ENCODE results near the gene PTPA.

The PTPA gene

GRCh38 chr9:129081388-129081904 is 29.8 kb upstream of the PTPA start:
- DNase-seq (ENCODE audit: low read depth in 1 of 2, low spot score in 1 of 2): no peak

DNA sequence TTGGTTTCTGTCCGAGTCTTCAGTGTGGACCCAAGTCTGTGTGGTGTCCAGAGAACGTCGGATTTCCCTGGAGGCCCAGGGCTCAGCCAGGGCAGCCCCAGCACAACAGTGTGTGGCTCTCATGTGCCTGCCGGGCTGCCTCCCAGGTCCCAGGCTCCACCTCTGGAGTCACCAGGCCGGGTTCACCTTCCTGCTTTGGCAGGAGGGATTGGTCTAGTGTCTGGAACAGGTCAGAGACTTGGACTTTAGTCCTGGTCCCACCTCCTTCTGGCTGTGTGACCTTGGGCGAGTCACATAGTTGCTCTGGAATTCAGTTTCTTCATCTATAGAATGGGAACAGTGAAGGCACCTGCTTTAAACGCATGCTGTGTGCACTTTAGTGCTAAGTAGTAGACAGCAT is 27.1 kb upstream of the PTPA start:
- DNase-seq (ENCODE audit: low read depth in 1 of 2, low spot score in 1 of 2): no peak

GRCh38 chr9:129089246-129089645 is 22.0 kb upstream of the PTPA start:
- no peak for DNase-seq (ENCODE audit: low read depth in 1 of 2, low spot score in 1 of 2)

GRCh38 chr9:129093602-129094386 is 17.4 kb upstream of the PTPA start:
- no peak for DNase-seq (ENCODE audit: low read depth in 1 of 2, low spot score in 1 of 2)

DNA sequence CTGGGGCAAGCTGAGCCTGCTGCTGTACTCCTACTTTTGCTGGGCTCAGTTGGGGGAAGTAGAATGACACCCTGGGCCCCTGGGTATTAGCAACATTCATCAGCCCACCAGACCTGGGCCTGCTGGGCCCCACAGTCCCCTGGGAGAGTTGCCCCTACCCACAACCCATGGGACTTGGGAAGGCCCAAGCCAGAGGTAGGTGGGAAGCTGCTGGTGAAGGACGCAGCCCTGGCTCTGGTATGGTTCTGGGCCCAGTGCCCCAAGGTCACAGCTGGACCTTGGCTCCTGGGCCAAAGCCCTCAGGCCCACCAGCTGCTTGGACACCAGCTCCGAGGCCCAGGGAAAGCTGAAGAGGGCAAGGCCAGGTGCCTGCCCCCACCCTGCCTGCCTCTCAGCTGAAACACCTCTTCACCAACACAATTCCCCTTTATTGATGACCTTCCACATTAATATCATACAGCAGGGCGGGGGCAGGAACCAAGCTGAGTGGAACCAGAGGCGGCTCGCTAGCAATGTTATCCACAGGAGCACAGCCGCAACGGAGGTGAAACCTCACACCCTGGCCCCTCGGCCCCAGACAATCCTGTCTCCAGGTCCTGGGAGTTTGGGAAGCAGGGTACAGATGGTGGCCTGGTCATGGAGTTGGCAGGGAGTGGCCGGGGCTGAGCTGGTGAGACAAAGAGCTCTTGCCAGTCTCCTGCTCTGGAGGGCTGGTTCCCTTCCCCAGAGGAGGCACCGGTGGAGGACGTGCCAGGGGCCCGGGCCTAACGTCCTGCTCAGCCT is 16.6 kb upstream of the PTPA start:
- no peak for DNase-seq (ENCODE audit: low read depth in 1 of 2, low spot score in 1 of 2)

GRCh38 chr9:129095170-129095667 is 16.0 kb upstream of the PTPA start:
- no peak for DNase-seq (ENCODE audit: low read depth in 1 of 2, low spot score in 1 of 2)

DNA sequence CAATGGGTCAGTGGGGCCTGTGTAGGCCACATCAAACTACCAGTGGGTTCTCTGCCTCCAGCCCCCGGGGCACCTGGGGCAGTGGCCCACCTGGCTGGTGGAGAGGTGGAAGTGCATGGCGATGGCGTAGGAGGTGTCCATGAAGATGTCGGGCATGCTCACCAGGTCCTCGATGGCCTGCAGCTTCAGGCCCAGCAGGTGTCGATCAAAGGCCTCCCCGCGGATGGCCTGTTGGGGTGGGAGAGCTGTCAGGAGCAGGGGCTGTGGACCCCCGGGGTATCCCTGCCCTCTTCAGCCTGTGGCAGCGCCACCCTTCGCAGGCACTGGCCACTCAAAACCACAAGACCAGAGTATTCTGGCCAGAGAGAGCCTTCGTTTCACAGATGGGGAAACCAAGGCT is 15.3 kb upstream of the PTPA start:
- DNase-seq (ENCODE audit: low read depth in 1 of 2, low spot score in 1 of 2): no peak

GRCh38 chr9:129097671-129098306 is 13.4 kb upstream of the PTPA start:
- DNase-seq (ENCODE audit: low read depth in 1 of 2, low spot score in 1 of 2): no peak

GRCh38 chr9:129098328-129098727 is 12.9 kb upstream of the PTPA start:
- no peak for DNase-seq (ENCODE audit: low read depth in 1 of 2, low spot score in 1 of 2)

DNA sequence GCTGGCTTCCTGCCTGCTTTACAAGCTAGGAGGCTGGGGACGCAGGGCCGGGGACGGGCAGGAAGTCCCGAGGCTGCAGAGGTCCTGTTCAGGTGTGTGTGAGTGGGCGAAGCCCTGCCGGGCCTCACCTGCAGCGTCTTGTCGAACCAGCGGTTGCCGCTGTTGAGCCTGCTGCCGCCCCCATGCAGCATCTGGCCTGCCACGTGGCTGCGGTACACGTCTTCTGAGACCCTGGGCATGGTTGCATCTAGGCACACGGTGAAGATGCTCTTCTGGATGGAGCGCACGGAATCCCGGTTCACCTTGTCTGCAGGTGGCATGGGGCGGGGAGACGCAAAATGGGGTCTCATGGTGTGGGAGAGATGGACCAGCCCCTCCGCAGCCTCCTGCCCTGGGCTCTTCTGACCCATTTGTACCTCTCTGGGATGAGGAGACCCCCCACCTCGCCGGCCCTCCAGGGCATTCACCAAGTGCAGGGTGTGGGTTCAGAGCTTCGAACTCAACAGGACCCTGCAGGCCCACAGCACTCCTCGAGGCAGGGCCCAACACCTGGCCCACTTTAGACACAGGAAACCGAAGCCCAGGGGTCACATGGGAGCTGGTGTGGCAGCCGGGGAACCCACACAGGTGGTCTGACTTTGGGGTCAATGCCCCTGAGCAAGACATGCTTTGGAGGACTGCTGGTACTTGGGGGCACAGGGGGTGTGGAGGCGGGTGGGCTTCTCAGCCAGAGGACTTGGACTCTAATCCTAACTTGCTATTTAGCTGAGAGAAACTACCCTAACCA is 10.6 kb upstream of the PTPA start:
- no peak for DNase-seq (ENCODE audit: low read depth in 1 of 2, low spot score in 1 of 2)

DNA sequence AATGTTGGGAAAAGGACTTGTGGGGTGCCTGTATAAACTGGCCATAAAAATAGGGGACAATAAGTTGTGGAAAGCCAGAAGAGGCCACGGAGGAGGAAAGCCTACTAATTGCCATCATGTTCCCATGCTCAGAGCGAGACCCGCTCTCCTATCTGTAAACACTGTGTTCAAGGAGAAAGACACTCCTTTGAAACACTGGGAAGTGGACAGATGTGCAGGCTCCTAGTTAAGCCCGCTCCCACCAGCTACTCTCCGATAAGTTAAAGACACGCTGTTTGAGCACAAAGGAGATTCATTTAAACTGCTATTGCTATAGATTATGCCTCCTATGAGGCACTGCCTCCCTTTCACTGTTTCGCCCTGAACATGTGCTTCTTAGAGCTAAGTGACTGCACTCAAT is 9.9 kb upstream of the PTPA start:
- DNase-seq (ENCODE audit: low read depth in 1 of 2, low spot score in 1 of 2): no peak

DNA sequence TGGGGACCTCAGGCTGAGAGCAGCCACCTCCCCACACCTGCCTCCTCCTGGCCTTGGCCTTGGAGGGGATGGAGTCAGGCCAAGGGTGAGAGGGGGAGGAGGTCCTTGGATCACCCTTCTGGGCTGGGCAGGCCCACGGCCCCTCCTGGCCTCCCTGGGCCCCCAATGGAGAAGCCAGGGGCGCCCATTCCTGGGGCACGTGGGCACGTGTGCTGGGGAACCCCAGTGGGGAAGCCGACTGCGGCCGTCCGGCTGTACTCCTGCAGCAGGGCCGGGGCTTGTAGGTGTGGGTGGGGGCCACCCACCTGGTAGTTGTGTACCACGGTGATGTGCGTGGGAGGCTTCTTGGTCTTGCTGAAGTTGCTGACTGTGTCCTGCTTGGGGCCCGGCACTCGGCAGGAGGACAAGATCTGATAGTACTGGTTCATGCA is 9.1 kb upstream of the PTPA start:
- no peak for DNase-seq (ENCODE audit: low read depth in 1 of 2, low spot score in 1 of 2)

DNA sequence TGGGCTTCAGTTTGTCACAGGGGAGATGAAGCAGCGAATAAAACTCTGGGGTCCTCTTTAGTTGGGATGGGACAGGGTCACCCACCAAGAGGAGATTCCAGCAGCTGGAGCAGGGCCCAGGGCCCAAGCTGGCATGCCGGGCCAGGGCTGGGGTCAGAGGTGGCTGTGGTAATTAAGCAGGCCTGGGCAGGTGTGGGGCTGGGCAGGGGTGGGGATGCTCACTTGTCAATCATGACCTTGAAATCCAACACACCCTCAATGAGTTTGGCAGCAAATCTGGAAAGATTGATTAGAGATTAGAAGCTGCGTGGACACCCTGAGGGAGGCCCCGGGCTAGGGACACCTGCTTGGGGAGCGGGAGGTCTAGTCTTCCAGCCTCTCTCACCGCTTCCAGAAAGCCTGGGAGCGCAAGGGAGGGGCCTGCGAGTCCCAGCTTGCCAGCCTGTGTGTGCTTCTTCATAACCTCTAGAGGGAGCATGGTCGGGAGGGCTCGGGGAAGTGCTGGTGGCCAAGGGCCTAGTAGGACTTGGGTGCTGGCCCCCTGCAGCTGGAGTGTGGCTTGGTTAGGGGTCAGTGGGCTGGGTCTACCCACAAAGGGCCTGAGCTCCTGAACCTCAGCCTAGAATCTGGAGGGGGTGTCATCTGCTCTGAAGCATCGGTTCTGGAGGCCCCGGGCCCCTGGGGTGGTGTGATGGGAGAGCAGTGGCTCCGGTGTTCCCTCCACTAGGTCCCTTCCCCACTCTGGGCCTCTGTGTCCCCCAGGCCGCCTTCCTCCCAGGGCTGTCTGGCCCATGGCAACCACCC is 8.2 kb upstream of the PTPA start:
- DNase-seq (ENCODE audit: low read depth in 1 of 2, low spot score in 1 of 2): no peak

GRCh38 chr9:129103595-129103965 is 7.6 kb upstream of the PTPA start:
- no peak for DNase-seq (ENCODE audit: low read depth in 1 of 2, low spot score in 1 of 2)

GRCh38 chr9:129104051-129104450 is 7.2 kb upstream of the PTPA start:
- DNase-seq (ENCODE audit: low read depth in 1 of 2, low spot score in 1 of 2): no peak

- no peak for DNase-seq (ENCODE audit: low read depth in 1 of 2, low spot score in 1 of 2)
These were observed 5.1 kb upstream of the PTPA start for GRCh38 chr9:129105857-129106694.

DNA sequence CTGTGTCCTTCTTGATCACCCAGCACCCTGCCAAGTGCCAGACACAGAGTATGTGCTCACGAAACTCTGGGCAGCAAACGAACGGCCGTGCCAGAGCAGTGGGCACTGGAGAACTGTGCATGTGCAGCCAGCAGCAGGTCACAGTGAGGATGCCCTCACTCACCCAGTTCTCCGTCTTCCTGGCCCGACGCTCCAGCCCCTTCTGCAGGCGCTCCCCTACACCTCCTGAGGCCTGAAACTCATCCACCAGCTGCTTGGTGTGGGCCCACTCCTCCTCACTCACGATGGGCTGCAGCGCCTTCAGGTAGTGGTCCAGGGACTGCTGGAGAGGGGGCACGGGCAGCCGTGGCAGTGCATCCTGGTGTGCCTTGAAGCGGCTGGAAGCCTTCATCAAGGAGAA is 3.6 kb upstream of the PTPA start:
- DNase-seq (ENCODE audit: low read depth in 1 of 2, low spot score in 1 of 2): no peak

DNA sequence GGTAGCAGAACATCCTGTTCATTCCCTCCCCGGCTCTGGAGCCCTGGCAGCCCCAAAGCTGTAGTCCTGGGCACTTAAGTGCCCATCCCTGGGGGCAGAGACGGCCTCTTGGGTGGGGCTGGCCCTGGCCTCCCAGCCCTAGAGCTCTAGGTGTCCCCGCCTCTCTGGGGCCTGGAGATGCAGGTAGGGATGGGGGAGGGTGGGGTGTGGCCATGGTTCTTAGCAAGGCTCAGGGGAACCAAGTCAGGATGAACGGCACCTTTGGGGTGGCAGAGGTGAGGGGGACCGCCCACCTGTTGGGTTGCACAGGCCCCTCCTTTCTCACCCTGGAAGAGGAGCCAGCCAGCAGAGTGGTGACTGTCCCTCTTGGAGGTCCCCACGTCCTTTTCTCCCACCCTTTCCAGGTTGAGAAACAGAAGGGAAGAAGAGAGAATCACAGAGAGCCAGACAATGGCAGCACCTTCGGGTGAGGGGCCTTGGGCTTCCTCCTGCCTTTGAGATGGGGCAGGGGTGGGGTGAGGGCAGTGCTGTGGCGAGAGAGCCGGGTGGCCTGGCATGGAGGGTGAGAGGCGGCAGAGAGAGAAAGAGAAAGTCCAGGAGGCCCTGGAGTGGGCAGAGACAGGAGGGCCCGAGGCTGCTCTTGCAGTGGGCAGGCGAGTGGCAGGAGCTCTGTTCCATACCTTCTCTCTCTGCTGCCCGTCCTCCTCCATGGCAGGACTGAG is 3.0 kb upstream of the PTPA start:
- DNase-seq (ENCODE audit: low read depth in 1 of 2, low spot score in 1 of 2): no peak
